Measurements from ENCODE around the gene TMEM132D. TPM values are rescaled to one million over a fixed set of nuclear protein-coding genes. Genes with fewer than 3 reads are reported as not detected.

The TMEM132D gene
- total RNA-seq, 1 donor from 2014 or later = not detected

DNA sequence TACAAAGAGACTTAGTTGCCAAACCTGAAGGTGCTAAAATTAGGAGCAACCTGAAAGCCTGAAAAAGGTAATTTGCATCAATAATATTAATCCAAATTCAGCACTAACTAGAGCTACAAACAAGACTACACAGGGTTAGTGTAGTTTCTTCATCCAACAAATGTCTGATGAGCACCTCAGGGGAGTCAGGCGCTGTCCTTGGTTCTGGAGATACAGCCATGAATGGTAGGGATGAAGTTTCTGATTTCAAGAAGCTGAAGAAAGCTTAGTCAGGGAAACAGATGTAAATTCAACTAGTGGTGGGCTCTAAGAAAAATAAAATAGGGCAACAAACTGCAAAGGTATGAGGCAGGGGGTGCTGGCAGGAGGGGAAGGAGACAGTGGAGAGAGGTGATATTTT, 784.3 kb downstream of the TMEM132D start:
- intact Hi-C loops (cut with micrococcal nuclease) = no loop called here

DNA sequence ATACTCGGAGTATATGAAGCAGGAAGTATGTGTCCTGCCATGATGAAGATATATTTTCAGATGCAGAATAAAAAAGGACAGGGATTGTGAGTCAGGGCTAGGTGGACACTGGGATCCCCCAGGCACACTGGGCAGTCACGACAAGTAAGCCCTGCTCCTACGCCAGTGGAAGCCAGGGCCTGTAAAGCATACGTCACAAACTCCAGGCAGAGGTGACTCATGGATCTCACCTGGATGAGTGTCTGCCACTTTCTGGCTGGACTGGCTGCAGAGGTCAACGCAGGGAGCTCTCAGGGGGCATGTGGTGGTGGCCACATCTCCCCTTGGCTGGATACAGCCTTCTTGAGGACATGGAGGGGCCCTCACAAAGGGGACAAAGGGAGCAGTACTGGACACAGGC, 788.3 kb downstream of the TMEM132D start:
- intact Hi-C loops (cut with micrococcal nuclease) = no loop called here

DNA sequence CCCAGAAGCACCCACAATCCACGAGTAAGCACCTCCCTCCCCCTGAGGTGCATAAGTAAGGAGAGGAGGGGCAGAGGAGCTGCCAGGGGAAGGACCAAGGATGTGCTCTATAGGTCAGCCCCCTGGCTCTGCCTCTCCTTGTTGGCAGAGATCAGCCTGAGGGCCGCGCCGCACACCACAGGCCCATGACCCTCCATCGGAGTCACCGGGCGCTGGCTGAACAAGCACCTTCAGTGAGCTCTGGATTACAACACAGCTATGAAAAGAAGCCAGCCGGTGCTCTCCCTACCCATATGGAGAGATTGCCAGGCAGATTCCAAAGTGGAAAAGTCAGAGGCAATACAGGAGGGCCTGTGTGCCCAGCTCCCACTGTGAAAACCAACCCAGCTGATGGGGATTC, 793.2 kb downstream of the TMEM132D start:
- intact Hi-C loops (cut with micrococcal nuclease) = no loop called here

DNA sequence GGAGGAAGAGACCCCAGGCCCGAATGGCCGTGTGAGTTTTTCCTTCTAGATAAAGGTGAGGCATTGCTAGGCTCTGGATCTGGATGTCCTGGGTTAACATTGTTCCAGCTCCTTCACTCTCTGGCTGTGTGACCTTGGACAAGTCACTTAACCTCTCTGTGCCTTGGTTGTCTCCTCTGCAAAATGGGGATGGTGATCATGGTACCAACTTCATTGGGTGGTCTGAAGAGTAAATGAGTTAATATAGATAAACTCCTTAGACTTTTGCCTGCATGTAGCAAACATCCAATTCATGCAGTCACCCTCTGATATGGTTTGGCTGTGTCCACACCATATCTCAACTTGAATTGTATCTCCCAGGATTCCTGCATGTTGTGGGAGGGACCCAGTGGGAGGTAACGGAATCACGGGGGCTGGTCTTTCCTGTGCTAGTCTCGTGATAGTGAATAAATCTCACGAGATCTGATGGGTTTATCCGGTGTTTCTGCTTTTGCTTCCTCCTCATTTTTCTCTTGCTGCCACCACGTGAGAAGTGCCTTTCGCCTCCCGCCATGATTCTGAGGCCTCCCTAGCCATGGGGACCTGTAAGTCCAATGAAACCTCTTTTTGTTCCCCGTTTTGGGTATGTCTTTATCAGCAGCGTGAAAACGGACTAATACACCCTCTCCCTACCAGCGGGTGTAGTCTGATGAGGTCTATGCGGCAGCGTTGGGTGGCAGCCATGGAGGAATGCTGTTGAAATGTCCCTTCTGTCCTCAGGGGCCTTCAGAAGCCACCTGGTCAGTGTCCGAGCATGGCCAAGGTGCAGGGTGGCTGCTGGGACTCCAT, 794.4 kb downstream of the TMEM132D start:
- intact Hi-C loops (cut with micrococcal nuclease) = no loop called here

DNA sequence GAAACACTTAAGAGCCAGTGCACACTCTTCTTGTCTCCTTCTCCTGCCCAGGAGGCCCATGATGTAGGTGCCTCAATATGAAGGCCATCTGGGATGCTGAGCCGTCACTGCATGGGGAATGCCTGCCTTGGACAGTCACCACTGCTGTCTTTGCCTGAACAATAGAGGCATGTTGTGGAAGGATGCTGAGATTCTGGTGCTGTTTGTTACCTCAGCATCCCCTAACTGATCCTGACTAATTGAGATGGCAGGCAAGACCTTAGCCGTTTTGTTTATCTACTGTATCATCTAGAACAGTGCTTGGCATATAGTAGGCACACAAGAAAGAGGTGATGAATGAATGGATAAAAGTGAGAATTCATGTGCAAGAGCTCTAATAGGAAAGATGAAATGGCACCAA, 797.1 kb downstream of the TMEM132D start:
- intact Hi-C loops (cut with micrococcal nuclease) = no loop called here

DNA sequence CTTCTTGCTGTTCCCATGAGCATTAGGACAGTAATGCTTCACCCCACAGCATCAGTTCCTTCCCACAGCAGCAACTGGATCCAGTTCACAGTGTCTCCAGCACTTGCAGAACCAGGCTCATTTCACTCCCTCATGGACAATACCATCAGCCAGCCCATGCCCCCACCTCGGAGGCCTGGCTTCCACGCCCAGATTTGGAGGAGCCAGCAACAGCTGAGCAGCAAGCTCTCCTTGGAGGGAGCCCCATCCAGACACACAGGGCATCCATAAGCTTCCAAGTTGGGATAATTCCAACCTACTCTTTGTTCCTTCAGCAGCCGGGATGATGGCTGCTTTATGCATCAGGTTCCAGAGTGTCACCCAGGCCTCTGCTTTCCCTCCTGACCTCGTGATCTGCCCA, 800.6 kb downstream of the TMEM132D start:
- intact Hi-C loops (cut with micrococcal nuclease) = no loop called here

DNA sequence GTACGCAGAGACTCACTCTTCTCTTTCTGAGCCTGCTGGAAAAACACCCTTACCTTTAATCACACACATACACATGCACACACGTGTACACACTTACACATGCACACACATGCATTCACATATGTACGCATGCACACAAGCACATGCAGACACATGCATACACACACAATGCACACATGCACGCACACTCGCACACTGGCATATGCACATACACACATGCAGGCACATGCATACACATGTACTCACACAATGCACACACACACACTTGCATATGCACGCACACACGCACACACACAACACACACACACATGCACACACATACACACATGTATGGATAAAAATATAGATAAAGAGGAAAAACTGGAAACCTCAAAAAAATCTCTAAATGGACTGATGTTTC, 801.6 kb downstream of the TMEM132D start:
- intact Hi-C loops (cut with micrococcal nuclease) = no loop called here

DNA sequence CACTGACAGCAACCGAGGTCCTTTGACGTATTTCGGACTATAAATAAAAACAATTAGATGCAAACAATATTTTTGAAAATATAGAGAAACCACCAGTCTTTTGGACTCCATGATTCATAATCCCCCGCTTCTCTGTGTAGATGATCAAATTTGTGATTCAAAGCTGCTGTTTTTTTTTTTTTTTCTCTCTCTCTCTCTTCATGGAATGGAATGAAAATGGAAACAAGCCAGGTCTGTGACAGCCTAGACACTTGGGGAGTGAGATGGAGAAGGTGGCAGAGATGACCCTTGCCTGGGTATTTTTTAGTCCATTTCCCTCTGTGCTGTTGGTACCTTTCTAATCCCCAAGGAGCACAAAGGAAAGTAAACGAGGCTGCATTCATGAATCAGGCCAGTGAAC, 802.0 kb downstream of the TMEM132D start:
- intact Hi-C loops (cut with micrococcal nuclease) = no loop called here

DNA sequence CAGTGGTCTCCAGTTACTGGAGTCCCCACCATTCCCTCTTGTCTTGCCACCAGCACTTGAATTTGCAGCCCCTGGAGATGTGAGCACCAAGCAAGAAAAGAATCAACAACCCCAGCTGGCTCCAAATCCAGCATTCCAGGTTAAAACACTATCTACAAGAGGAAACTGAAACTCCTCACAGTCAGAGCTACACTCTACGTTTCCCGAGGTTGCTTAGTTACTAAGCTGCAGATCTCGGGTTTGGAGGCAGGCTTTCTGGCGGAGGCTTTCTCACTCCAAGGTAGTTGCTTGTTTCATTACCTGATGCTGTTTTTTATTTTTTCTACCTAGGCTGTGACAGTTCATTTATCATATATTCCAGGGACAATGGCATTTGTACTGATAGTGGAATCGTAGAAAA, 802.4 kb downstream of the TMEM132D start:
- intact Hi-C loops (cut with micrococcal nuclease) = no loop called here

DNA sequence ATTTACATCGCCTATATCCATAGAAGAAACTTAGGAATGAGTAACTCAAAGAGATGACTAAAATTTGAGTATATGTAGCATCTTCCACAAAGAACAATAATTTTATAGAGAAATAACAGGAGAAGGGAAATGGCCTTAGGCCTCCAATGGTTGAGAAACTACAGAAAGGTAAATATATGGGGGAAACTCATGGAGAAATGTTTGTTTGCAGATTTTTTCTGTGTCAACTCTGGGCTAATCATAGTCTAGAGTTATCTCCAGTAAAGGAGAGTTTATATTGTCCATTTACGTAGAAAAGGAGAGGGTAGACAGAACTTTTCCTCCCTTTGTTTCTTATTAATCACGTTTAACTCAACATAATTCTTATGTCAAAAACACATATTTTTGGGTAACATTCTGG, 806.4 kb downstream of the TMEM132D start:
- intact Hi-C loops (cut with micrococcal nuclease) = no loop called here

DNA sequence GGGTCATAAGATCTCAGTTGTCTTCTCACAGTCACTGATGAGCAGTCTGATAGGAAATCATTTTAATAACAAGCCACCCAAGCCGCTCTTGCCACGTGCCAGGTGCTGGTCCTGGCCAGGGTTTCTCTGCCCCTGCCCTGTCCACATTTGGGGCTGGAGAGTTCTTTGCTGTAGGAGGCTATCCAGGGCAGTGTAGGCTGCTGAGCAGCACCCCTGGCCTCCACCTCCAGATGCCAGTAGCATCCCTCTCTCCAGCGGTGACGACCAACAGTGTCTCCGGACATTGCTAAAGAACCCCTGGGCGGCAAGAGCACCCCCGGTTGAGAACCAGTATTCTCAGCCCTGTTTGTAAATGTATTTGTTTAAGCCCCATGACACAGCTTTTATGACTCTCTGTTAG, 806.9 kb downstream of the TMEM132D start:
- intact Hi-C loops (cut with micrococcal nuclease) = no loop called here

DNA sequence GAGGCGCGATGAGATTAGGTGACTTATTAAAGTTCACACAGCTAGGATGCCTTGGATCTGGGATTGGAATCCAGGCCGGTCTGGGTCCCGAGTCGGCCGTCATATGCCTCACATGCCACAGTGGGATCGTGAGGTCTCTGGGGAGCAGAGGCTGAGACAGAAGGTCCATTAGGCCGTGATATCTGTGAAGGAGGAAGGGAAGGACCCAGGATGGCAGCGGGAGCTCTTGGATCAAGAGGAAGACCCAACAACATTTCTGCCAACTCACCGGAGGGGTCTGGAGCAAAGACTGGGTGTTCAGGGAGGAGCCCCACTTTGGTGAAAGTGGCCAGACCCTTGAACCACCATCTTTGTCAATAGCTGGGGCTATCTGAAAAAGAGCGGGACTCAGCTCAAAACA, 807.6 kb downstream of the TMEM132D start:
- intact Hi-C loops (cut with micrococcal nuclease) = no loop called here

DNA sequence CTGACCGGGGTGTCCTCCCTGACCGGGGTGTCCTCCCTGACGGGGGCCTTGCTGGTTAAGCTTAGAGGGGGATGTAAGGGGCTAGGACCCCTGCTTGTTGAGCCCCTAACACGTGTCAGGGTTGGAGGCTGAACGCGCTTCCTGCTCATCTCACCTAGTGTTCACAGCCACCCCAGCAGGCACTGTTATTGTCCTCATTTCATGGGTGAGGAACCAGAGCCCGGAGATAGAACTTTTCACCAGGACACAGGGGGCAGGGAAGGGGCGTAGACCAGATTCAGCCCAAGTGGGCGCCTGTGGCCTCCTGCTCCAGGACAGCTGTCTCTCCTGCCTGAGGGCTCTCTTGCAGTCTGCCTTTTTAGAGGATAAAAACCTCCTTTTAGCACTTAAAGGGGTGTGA, 814.2 kb downstream of the TMEM132D start:
- intact Hi-C loops (cut with micrococcal nuclease) = no loop called here

DNA sequence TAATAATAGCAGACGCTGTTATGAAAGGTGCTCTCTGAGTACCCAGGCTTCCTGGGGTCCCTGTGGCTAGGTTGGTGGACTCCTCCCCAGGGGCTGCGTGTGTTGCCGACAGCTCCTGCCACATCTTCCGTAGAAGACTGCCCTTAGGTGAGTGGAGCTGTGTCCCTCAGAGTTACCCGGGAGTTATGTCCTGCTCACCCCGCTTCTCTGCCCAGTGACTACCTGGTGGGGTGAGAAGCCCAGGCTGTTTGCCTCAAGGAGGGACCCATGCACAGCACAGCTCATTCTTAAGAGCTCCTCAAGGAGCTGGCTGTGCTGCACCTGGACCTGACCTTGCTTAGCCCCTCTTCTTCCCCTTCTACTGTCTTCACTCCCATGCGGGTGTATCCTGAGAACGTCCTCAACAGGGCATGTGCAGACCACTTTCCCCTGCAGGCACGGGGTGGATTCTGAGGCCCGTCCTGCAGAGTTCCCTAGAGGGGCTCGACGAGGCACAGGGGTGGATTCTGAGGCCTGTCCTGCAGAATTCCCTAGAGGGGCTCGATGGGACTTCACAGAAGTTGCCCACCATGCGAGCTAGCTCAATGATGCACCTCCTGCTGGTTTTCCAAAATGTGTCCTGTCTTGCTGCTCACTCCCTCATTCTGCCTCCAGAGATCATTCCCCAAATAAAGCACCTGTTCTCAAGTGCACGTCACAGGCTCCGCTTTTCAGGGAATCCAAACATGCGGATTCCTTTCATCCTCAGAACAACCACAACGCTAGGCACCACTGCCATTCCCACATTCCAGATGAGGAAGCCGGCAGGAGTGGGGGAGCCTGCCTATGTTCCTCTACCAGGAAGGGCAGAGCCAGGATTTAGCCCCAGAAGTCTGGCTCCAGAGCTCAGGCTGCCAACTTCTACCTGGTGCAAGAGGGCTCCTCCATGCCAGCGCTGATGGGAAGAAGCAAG, 818.7 kb downstream of the TMEM132D start:
- intact Hi-C loops (cut with micrococcal nuclease) = no loop called here

DNA sequence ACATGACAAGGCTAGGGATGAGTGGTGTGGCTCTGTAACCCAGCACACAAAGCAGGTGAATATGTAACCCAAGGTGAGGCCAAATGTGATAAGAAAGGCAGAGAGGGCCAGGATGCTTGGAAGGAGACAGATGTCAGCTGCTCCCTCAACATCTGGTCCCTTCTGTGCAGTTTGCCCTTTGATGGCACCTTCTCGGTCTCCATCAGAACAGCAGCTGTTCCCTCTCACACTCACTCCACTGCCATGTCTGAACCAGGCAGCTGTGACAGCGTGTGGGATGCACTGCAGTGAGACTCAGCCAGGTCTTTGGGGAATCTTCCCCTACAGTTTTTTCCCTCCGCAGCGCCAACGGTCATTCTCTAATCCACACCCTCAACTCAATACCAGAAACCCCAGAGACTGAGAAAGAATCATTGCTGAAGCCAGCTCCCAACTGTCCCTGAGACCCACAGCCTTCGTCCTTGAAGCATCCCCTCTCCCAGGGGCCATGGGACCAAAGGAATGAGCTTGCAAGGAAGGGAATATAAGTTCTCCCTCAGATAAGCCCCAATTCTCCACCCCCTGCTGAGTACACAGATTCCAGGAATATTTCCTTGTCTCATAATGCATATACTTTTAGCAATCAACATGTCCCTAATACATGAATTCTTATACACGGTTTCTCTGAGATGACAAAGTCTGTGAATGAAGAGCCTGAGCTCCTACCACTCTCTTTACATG, 820.5 kb downstream of the TMEM132D start:
- intact Hi-C loops (cut with micrococcal nuclease) = no loop called here

DNA sequence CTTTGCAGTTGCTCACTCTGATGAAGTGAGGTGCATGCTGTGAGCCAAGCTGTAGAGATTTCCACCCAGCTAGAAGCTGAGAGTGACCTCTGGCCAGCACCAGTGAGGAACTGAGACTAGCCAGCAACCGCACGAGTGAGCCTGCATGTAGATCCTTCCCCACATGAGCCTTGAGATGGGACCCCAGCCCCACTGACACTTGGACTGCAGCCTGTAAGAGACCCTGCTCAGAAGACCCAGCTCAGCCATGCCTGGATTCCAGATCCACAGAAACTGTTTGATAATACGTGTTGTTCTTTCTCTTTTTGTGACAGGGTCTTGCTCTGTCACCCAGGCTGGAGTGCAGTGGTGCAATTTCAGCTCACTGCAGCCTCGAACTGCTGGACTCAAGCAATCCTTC, 821.4 kb downstream of the TMEM132D start:
- intact Hi-C loops (cut with micrococcal nuclease) = no loop called here

DNA sequence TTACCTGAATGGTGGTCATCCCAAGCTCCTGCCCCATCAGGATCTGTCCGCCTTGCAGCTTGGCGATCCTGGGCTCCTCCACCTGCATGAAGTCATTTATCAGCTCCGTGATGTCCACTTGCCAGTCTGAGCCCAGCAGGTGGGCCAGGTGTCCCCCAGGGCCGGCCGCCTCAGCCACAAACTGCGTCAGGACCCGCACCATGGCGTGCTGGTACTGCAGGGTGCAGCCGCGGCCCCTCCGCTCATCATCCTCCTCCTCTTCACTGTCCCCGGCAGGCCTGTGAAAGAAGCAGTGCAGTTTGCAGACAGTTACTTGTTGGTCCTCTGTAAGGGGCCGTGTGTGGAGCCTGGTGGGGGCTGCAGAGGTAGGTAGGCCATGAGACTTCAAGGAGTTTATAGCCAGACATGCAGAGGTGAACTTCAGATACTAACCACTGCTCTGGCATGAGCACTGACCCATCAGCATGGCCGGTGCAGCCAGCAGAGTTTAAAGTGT, 822.0 kb downstream of the TMEM132D start:
- intact Hi-C loops (cut with micrococcal nuclease) = no loop called here

DNA sequence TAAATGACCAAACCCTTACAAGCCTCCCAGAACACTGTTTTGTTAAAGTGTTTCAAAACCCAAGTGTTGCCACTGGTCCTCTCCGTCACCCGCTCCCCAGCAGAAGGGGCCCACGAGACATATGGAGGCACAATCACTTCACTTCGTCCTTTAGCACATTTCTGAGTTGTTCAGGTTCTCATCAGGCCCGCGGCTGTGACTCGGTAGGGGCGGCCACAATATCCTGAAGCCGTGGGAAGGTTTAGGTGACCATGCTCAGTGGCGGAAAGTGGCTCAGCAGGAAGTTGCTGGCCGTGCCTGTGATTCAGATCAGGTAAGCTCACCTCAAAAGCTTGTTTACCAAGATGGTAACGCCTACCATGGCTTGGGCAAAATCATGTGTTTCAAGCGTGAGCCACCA, 823.0 kb downstream of the TMEM132D start:
- intact Hi-C loops (cut with micrococcal nuclease) = no loop called here

DNA sequence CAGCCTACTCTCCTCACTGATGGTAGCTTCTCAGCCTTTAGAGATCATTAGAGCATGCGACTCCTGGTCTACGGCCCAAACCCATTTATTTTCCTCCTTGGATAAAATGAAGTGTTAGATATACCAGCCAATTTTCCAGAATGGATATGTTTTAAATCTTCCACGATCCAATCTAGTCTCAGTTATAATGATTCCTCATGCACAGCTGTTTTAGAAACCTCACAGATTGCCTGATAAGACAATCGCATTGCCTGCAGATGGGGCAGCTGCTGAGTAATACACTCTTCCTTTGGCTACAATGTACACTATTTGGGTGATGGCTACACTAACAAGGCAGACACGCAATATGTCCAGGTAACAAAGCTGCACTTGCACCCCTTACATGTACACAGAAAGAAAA, 823.4 kb downstream of the TMEM132D start:
- intact Hi-C loops (cut with micrococcal nuclease) = no loop called here

DNA sequence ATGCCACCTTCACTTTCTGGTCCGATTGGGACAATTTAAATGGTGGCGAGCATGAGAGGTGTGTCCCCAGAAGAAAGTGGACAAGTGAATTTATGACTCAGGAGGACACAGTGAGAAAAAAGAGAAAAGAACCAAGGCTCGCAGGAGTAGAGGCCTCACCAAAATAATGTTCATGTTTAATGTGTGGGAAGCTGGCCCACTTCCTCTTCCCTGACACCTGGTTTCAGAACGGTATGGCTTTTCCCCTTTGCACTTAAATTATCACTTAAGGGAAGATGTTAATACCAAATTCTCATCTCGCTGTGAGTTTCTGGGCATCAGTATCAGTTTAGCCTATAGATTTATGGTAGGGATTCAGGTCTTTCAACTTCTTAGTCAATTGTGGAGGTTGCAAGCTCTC, 824.1 kb downstream of the TMEM132D start:
- intact Hi-C loops (cut with micrococcal nuclease) = no loop called here

DNA sequence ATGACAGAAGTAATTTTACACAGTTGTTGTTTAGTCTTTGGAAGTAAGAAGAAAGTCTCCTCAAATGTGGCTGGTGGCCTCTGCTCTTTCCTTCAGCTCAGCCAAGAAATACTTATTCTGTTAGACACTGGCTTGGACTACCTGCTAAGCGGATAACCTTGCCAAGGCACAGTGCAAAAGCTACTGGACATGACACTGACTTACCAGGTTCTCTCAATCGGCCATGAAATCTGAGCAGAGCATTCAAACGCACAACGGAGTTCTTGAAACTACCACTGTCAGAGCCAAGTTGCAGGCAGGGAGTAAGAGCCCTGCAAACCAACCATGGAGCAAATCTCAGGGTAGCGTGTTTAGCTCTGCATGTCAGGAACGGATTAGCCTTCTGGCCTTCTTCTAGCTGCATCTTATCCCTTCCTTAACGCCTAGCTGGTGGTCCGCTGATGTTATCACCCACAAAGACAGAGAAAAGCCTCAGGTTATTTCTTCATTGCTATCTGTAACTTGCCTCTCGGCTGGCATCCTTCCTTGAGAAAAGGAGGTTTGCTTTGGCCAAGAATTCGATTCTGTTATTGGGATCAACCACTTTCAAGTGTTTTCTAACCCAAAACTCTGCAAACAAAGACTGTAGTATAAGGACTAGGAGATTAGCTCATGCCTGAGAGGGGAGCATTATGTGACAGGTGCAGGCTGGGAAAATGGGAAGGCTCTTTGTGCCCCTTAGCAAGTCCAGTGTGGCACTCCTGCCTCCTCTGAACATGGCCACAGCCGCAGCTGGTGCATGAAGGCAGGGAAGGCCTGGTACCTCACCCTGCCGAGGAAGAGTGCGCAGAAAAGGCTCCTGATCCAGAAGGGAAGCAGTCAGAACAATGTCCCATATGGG, 827.1 kb downstream of the TMEM132D start:
- intact Hi-C loops (cut with micrococcal nuclease) = no loop called here

Measured in T-helper 1 cell treated with Interleukin-12 subunit alpha and Interleukin-12 subunit beta and Interleukin-4 antibody, amounts not matched to agents 30 ng/mL and 1 ng/mL, for 36 hours (primary cell).